Suprapubic skin (tissue), 4 donors: ENCODE results near the gene RAPGEF6.

Experiments
- CTCF ChIP-seq, 2 donors: fragments of 200-600 bp in 1 of 2; fragments of 450-650 bp in 1 of 2; sonication (generic) in 1 of 2; IDR thresholded peaks; one replicate each; pipeline ENCODE4 v1.5.1; 2016 to 2019; ENCODE audit warnings: antibody characterized with exemption in 2 of 2, mild to moderate bottlenecking in 1 of 2, moderate library complexity in 1 of 2
- EP300 ChIP-seq: sonication (generic); formaldehyde crosslinking; IDR thresholded peaks from one replicate; pipeline ENCODE4 v1.6.1; 2017; ENCODE audit warnings: antibody characterized with exemption
- POLR2A ChIP-seq, 2 donors: fragments of 450-650 bp; IDR thresholded peaks; one replicate each; pipeline ENCODE4 v1.6.1; 2017; ENCODE audit warnings: antibody characterized with exemption in 2 of 2, mild to moderate bottlenecking in 2 of 2, moderate library complexity in 2 of 2
- POLR2AphosphoS5 ChIP-seq, 3 donors: sonication (generic); formaldehyde crosslinking; IDR thresholded peaks; one replicate each; pipeline ENCODE4 v1.6.1; 2017; ENCODE audit warnings: antibody characterized with exemption in 3 of 3

- TF ChIP-seq CTCF (IDR thresholded peaks at IDR 0.05) (no peak), POLR2A (IDR thresholded peaks at IDR 0.05) (no peak), EP300 (no peak), POLR2AphosphoS5 (IDR thresholded peaks at IDR 0.05) (no peak)
Measured at GRCh38 chr5:131379723-131380122, 255.3 kb downstream of the RAPGEF6 start.
